Measurements from ENCODE around the gene IQCE.

IQCE gene

DNA sequence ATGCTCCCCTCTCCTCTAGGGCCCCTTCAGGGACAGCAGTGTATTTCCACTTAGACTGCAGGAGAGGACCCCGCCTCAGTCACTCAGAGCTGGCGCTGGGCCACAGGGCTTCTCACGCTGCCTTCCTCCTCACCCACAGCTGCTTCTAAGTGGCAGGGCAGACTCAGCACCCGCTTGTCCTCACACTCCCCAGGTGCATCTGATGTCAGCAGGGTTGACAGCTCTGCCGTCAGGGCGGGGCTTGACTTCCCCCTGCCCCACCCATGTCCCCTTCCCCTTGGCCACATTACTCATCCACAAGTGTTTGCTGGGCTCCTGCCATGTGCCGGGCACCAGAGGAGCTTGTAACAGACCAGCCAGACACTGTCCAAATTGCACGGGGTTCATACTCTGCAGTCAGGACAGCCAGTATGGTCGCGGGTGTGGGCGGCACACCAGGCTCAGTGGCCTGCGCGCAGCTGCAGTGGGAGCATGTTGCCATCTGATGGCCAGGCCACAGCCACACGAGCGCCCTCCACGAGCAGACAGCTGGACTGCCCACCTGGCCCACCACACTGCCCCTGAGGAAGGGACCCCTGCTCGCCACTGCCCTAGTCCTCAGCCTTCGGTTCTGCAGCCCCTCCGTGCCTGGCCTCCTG lies 43.7 kb downstream of the IQCE start:
- CTCF ChIA-PET = interaction anchor here (0.8 to 1.5 kb wide), 2 partner anchors 8 to 16 kb away, joined by 3 to 5 read pairs; no protein-coding TSS in a partner anchor

DNA sequence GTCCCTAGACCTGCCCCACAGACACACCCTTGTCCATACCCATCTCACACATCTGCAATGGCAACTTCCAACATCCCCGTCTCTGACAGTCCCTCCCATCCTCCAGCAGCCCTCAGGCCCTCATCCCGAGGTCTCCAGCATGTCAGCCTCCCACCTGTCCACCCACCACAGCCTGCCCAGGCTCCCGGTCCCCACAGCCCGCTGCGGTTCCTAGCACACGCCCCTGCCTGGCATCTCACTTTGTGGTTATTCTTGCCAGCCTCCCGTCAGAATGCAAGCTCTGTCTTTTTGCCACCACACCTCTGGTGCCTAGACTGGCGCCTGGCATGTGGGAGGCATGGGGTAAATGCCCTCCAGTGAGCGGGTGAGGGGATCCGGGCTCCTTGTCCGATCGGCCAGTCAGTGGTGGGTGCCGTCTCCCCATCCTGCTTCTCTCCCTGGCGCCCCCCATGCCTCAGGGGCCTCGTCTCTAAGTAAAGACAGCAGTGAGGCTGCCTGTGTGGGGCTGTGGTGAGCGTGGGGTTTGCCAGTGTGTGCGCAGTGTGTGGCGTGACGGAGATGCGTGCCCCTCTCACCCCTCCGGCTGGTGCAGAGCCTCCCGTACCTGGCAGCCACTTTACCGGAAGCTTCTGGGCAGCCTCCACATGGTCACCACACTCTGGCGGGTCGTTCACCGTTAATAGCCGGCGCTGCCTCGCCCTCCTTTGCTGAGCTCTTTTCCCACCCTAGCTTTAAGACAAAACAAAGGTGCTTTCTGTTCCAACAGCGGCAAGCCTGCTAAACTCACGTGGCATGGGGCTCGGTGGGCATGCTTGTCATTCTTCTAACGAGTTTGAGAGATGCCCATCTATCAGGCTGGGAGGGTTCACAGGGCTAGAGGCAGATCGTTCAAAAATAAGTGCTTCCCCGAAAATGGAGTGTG lies 44.5 kb downstream of the IQCE start:
- no peak for TF ChIP-seq CTCF (IDR thresholded peaks at IDR 0.05; ENCODE audit: control extremely low read depth, extremely low read depth, low read depth, missing control alignments)
- DNase-seq (ENCODE audit: extremely low spot score) = no peak
- ChIA-PET CTCF (no interaction called here), POLR2A (no interaction called here)

More for the DNA sequence above, 43.7 kb downstream of the IQCE start:
- TF ChIP-seq CTCF (IDR thresholded peaks at IDR 0.05; ENCODE audit: control extremely low read depth, extremely low read depth, low read depth, missing control alignments) = no peak
- POLR2A ChIA-PET = no interaction called here
- DNase-seq (ENCODE audit: extremely low spot score) = no peak

- no peak for DNase-seq (ENCODE audit: extremely low spot score)
- POLR2A ChIA-PET = interaction anchor here (0.5 kb wide), 1 partner anchor 205 kb away, joined by 3 read pairs; no protein-coding TSS in a partner anchor
- TF ChIP-seq CTCF (IDR thresholded peaks at IDR 0.05; ENCODE audit: control extremely low read depth, extremely low read depth, low read depth, missing control alignments) = no peak
- CTCF ChIA-PET = interaction anchor here (1.0 kb wide), 1 partner anchor 37 kb away, joined by 3 read pairs; no protein-coding TSS in a partner anchor
These were observed 45.9 kb downstream of the IQCE start for GRCh38 chr7:2604608-2605174.

DNA sequence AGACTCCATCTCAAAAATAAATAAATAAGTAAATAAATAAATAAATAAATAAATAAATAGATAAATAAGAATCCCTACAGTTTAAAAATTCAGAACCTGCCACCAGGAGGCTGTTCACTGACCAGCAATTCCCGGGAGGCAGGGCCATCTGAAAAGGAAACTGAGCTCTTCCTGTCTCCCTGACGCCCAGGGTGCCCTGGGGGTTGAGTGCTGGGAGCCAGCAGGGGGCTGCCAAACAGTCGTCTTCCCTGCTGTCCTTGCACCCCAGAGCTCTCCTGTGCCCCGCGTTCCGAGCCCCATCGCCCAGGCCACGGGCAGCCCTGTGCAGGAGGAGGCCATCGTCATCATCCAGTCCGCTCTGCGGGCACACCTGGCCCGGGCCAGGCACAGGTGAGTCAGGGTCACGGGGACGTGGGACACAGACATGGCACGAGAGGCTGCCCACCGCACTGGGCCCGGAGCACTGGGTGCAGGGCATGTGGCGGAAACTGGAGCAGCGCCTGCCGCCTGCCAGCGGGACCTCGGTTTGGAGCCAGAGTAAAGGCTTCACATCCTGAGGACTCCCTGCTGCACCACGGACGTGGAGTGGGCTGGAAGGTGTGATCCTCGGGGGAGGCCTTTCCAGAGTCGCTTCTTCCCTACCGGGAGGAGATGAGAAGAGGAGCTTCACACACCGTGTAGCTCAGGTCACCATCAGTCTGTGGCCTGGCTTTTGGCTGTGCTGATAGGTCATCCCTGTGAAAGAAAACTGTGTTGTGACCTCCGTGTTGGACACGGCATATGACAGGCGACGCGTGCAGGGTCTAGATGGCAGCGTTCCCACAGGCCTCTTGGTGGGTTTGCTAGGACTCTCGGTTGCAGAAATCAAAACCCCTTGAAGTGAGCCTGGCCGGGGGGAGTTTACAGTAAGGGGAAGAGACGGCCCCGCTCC lies 47.1 kb downstream of the IQCE start:
- no peak for DNase-seq (ENCODE audit: extremely low spot score)
- TF ChIP-seq CTCF (IDR thresholded peaks at IDR 0.05; ENCODE audit: control extremely low read depth, extremely low read depth, low read depth, missing control alignments) = no peak
- CTCF ChIA-PET = interaction anchor here (1.0 to 3.2 kb wide), 4 partner anchors 8 to 104 kb away, joined by 3 to 13 read pairs (median 3); no protein-coding TSS in a partner anchor
- POLR2A ChIA-PET = no interaction called here

DNA sequence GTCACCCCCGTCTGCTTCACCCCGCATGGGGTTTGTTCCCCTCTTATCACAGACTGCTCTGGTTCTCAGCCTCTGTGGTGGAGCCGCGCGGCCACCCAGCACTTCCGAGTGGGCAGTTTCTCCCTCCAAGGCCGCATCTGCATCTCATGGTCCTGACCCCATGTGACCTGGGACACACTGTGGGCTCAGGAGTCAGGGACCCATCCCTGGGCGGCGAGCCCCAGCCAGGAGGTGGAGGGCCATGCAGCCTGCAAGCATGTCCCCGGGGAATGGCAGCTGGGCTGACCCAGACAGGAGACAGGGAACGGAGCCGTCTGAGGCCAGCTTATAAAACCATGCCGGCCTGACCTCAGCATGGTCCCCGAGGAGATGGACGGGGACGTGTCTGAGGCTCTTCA lies 47.8 kb downstream of the IQCE start:
- CTCF ChIA-PET = interaction anchor here (1.1 to 3.2 kb wide), 3 partner anchors 9 to 103 kb away, joined by 3 to 13 read pairs (median 3); no protein-coding TSS in a partner anchor
- DNase-seq (ENCODE audit: extremely low spot score) = no peak
- POLR2A ChIA-PET = no interaction called here
- TF ChIP-seq CTCF (IDR thresholded peaks at IDR 0.05; ENCODE audit: control extremely low read depth, extremely low read depth, low read depth, missing control alignments) = no peak
